HepG2 (cell line): ENCODE results near the gene MARS1. TPM values are rescaled to one million over a fixed set of nuclear protein-coding genes. Genes with fewer than 3 reads are reported as not detected.

Experiments
- BCL6 ChIP-seq: IDR thresholded peaks from 2 replicates; pipeline ENCODE4 v1.6.1; 2016; ENCODE audit warnings: missing genetic modification reagents, missing compliant biosample characterization
- CENPT ChIP-seq: sonication (generic); formaldehyde crosslinking; IDR thresholded peaks from 2 replicates; pipeline ENCODE4 v1.8.0; 2022; ENCODE audit warnings: low read depth, mild to moderate bottlenecking, moderate library complexity, missing genetic modification reagents
- HOXA3 ChIP-seq: sonication (generic); formaldehyde crosslinking; IDR thresholded peaks from 2 replicates; pipeline ENCODE4 v1.5.0; 2020; ENCODE audit warnings: missing genetic modification reagents
- HOXD1 ChIP-seq: sonication (generic); formaldehyde crosslinking; IDR thresholded peaks from 2 replicates; pipeline ENCODE4 v1.5.0; 2020; ENCODE audit warnings: missing genetic modification reagents
- IKZF1 ChIP-seq: fragments of 450-650 bp; IDR thresholded peaks from 2 replicates; pipeline ENCODE4 v1.7.1; 2016
- JUND ChIP-seq: sonication (generic); formaldehyde crosslinking; IDR thresholded peaks from 2 replicates; pipeline ENCODE4 v1.8.0; 2022; ENCODE audit warnings: mild to moderate bottlenecking, missing genetic modification reagents
- RFX5 ChIP-seq: IDR thresholded peaks from 2 replicates; pipeline ENCODE4 v1.6.1; 2011; ENCODE audit warnings: low read depth, low read length, improper control_type of control experiment
- SPEN ChIP-seq: sonication (generic); formaldehyde crosslinking; IDR thresholded peaks from 2 replicates; pipeline ENCODE4 v1.5.1; 2020; ENCODE audit warnings: low read depth, mild to moderate bottlenecking, missing genetic modification reagents
- STAG1 ChIP-seq: sonication (generic); formaldehyde crosslinking; IDR thresholded peaks from 2 replicates; pipeline ENCODE4 v1.4.0; 2020; ENCODE audit warnings: missing genetic modification reagents
- TBX2 ChIP-seq: sonication (generic); formaldehyde crosslinking; IDR thresholded peaks from 2 replicates; pipeline ENCODE4 v1.5.0; 2020; ENCODE audit warnings: missing genetic modification reagents, mild to moderate bottlenecking, borderline replicate concordance
- TMF1 ChIP-seq: sonication (generic); formaldehyde crosslinking; IDR thresholded peaks from 2 replicates; pipeline ENCODE4 v1.8.1; 2022; ENCODE audit warnings: low read depth, missing genetic modification reagents
- YEATS2 ChIP-seq: sonication (generic); formaldehyde crosslinking; IDR thresholded peaks from 2 replicates; pipeline ENCODE4 v1.4.0; 2020; ENCODE audit warnings: missing genetic modification reagents, borderline replicate concordance
- ZNF235 ChIP-seq: sonication (generic); formaldehyde crosslinking; IDR thresholded peaks from 2 replicates; pipeline ENCODE4 v1.8.1; 2023; ENCODE audit warnings: mild to moderate bottlenecking, missing genetic modification reagents, borderline replicate concordance
- ZNF577 ChIP-seq: sonication (generic); formaldehyde crosslinking; IDR thresholded peaks from 2 replicates; pipeline ENCODE4 v1.4.0; 2020; ENCODE audit warnings: mild to moderate bottlenecking, low read depth, missing genetic modification reagents, borderline replicate concordance
- ZNF839 ChIP-seq: sonication (generic); formaldehyde crosslinking; IDR thresholded peaks from 2 replicates; pipeline ENCODE4 v1.4.0; 2020; ENCODE audit warnings: missing genetic modification reagents, mild to moderate bottlenecking, borderline replicate concordance
- polyA plus RNA-seq, 8 experiments: library from polyadenylated mRNA; depleted of rRNA in 3 of 8; stranded (reverse) in 7 of 8; unstranded in 1 of 8; fragments of >200 nt; fragmentation: Illumina TruSeq in 4 of 8; extraction: Trizol in 4 of 8; gene quantifications; 2 replicates each; pipeline versions ENCODE4 v1.2.1 to v1.2.3, GENCODE V29; 2011 to 2016; ENCODE audit warnings: low read depth in 4 of 8, missing spikeins in 1 of 8, mixed read lengths in 1 of 8; ENCODE audit not compliant: insufficient read depth in 1 of 8
- total RNA-seq, 5 experiments: library from RNA; depleted of rRNA; stranded (reverse); fragments of >200 nt; fragmentation: Illumina TruSeq; extraction: Trizol; gene quantifications; 2 replicates each; pipeline ENCODE4 v1.2.3, GENCODE V29; 2016; ENCODE audit warnings: low read depth in 1 of 5
- TF ChIP-seq, protein P1 (sequence below): sonication (generic); formaldehyde crosslinking; IDR thresholded peaks from one replicate; pipeline ENCODE4 v1.5.1; 2020; ENCODE audit warnings: mild to moderate bottlenecking, missing genetic modification reagents; ENCODE audit errors: not compliant biosample characterization
- TF ChIP-seq, protein P2 (sequence below): sonication (generic); formaldehyde crosslinking; IDR thresholded peaks from 2 replicates; pipeline ENCODE4 v1.8.0; 2022; ENCODE audit warnings: missing genetic modification reagents, low read depth, mild to moderate bottlenecking, borderline replicate concordance
- TF ChIP-seq, protein P3 (sequence below): IDR thresholded peaks from 2 replicates; pipeline ENCODE4 v1.6.1; 2018; ENCODE audit warnings: missing genetic modification reagents
- TF ChIP-seq, protein P4 (sequence below): sonication (generic); formaldehyde crosslinking; IDR thresholded peaks from 2 replicates; pipeline ENCODE4 v1.4.0; 2020; ENCODE audit warnings: missing genetic modification reagents

The MARS1 gene
- total and polyA plus RNA-seq, 2 of the 13 experiments (the other 11 are each of a cell fraction or from before 2014, with no cell fraction given) = 115 to 181 TPM

DNA sequence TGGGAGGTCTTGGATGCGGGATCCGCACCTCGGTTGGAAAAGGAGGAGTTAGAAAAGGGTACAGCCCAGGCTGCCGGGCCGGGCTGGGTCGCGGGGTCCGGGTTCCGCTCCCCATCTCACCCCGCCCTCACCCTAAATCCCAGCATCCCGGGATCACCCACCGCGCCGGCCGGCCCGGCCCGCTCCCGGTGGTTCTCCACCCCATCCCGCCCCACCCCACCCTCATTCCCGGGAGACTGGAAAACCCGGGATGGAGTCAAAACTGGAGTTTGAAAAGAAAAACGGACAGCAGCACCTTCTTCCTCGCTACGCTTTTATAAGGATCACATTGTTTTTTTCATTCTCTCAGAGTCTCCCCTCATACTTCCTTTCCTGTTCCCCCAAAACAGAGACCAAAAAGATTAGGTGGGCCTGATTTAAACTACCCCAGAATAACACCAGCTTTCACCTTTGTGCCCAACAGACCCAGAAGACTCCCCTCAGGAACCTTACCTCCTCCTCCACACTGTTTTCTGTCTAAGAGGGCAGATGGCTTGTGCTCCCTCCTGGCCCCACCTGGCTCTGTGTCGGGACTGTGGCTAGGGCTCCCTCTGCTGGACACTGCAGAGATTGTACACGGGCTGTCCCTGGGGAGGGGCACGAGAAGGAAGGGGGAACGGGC is 25.5 kb upstream of the MARS1 start (continued):
- TF ChIP-seq, protein P1, sequence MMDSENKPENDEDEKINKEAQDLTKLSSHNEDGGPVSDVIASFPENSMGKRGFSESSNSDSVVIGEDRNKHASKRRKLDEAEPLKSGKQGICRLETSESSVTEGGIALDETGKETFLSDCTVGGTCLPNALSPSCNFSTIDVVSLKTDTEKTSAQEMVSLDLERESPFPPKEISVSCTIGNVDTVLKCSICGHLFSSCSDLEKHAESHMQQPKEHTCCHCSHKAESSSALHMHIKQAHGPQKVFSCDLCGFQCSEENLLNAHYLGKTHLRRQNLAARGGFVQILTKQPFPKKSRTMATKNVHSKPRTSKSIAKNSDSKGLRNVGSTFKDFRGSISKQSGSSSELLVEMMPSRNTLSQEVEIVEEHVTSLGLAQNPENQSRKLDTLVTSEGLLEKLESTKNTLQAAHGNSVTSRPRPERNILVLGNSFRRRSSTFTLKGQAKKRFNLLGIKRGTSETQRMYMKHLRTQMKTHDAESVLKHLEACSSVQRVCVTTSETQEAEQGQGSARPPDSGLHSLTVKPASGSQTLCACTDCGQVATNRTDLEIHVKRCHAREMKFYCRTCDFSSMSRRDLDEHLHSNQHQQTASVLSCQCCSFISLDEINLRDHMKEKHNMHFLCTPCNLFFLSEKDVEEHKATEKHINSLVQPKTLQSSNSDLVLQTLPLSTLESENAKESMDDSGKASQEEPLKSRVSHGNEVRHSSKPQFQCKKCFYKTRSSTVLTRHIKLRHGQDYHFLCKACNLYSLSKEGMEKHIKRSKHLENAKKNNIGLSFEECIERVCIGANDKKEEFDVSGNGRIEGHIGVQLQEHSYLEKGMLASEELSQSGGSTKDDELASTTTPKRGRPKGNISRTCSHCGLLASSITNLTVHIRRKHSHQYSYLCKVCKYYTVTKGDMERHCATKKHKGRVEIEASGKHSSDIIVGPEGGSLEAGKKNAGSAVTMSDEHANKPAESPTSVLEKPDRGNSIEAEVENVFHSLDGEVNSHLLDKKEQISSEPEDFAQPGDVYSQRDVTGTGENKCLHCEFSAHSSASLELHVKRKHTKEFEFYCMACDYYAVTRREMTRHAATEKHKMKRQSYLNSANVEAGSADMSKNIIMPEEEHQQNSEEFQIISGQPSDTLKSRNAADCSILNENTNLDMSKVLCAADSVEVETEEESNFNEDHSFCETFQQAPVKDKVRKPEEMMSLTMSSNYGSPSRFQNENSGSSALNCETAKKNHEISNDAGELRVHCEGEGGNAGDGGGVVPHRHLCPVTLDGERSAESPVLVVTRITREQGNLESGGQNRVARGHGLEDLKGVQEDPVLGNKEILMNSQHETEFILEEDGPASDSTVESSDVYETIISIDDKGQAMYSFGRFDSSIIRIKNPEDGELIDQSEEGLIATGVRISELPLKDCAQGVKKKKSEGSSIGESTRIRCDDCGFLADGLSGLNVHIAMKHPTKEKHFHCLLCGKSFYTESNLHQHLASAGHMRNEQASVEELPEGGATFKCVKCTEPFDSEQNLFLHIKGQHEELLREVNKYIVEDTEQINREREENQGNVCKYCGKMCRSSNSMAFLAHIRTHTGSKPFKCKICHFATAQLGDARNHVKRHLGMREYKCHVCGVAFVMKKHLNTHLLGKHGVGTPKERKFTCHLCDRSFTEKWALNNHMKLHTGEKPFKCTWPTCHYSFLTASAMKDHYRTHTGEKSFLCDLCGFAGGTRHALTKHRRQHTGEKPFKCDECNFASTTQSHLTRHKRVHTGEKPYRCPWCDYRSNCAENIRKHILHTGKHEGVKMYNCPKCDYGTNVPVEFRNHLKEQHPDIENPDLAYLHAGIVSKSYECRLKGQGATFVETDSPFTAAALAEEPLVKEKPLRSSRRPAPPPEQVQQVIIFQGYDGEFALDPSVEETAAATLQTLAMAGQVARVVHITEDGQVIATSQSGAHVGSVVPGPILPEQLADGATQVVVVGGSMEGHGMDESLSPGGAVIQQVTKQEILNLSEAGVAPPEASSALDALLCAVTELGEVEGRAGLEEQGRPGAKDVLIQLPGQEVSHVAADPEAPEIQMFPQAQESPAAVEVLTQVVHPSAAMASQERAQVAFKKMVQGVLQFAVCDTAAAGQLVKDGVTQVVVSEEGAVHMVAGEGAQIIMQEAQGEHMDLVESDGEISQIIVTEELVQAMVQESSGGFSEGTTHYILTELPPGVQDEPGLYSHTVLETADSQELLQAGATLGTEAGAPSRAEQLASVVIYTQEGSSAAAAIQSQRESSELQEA (CRISPR knock-in tag) = no peak
- no peak for TF ChIP-seq TMF1 (CRISPR knock-in tag)
- TF ChIP-seq HOXA3 (CRISPR knock-in tag) = peak; percentile 32; the same call in 1 of the 2 replicates
- TF ChIP-seq SPEN (CRISPR knock-in tag) = no peak
- TF ChIP-seq JUND (CRISPR knock-in tag) = no peak
- no peak for TF ChIP-seq RFX5
- peak; percentile 15; the same call in 1 of the 2 replicates for TF ChIP-seq BCL6 (CRISPR knock-in tag)
- no peak for TF ChIP-seq YEATS2
- TF ChIP-seq STAG1 = peak; percentile 80
- TF ChIP-seq, protein P2, sequence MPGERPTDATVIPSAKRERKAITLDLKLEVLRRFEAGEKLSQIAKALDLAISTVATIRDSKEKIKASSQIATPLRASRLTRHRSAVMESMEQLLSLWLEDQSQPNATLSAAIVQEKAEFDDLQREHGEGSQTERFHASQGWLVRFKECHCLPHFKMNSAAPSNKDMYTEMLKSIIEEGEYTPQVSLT (CRISPR knock-in tag) = no peak
- no peak for TF ChIP-seq ZNF839 (CRISPR knock-in tag)
- TF ChIP-seq, protein P3, sequence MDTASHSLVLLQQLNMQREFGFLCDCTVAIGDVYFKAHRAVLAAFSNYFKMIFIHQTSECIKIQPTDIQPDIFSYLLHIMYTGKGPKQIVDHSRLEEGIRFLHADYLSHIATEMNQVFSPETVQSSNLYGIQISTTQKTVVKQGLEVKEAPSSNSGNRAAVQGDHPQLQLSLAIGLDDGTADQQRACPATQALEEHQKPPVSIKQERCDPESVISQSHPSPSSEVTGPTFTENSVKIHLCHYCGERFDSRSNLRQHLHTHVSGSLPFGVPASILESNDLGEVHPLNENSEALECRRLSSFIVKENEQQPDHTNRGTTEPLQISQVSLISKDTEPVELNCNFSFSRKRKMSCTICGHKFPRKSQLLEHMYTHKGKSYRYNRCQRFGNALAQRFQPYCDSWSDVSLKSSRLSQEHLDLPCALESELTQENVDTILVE (CRISPR knock-in tag) = no peak
- TF ChIP-seq ZNF577 (CRISPR knock-in tag) = no peak
- TF ChIP-seq CENPT (CRISPR knock-in tag) = no peak
- no peak for TF ChIP-seq TBX2
- TF ChIP-seq, protein P4, sequence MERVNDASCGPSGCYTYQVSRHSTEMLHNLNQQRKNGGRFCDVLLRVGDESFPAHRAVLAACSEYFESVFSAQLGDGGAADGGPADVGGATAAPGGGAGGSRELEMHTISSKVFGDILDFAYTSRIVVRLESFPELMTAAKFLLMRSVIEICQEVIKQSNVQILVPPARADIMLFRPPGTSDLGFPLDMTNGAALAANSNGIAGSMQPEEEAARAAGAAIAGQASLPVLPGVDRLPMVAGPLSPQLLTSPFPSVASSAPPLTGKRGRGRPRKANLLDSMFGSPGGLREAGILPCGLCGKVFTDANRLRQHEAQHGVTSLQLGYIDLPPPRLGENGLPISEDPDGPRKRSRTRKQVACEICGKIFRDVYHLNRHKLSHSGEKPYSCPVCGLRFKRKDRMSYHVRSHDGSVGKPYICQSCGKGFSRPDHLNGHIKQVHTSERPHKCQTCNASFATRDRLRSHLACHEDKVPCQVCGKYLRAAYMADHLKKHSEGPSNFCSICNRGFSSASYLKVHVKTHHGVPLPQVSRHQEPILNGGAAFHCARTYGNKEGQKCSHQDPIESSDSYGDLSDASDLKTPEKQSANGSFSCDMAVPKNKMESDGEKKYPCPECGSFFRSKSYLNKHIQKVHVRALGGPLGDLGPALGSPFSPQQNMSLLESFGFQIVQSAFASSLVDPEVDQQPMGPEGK (CRISPR knock-in tag) = peak; percentile 58
- TF ChIP-seq IKZF1 = no peak
- TF ChIP-seq HOXD1 (CRISPR knock-in tag) = no peak
- no peak for TF ChIP-seq ZNF235
